Endometrium (tissue), 2 donors: ENCODE data around the gene RCAN2.
"Not testable (repeated sequence)": the region's sequence is repeated elsewhere in the genome, so short reads cannot be mapped to it uniquely, and the experiment has no call there.

ENCODE experiments used
- FAIRE-seq: peaks from 2 replicates; lab custom pipeline; 2012; peaks lifted over from hg19 to GRCh38; lab: Jason Lieb, UNC
- donor health status: control.
- donor health status: control.

RCAN2 gene

DNA sequence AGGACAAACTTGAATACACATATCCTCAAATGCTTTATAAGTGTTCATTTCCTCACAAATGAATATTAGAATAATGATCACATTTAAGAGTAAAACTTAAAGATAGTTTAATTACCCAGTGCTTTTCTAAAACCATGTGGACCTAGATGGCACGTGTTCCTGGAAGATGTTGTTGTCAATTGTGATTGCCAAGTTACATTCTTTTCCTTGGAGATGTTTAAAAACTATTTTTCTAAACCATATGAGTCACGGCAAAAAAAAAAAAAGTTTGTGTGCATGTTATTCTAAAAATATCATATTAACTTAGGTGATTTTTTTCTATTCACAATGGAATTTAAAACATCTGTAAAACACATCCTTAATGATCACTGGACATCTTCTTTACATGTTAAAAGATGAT is 51.1 kb downstream of the RCAN2 start:
- FAIRE-seq = peak; percentile 97

GRCh38 chr6:46438245-46438644 is 53.0 kb downstream of the RCAN2 start:
- no peak for FAIRE-seq

GRCh38 chr6:46437671-46438221 is 53.5 kb downstream of the RCAN2 start:
- no peak for FAIRE-seq

DNA sequence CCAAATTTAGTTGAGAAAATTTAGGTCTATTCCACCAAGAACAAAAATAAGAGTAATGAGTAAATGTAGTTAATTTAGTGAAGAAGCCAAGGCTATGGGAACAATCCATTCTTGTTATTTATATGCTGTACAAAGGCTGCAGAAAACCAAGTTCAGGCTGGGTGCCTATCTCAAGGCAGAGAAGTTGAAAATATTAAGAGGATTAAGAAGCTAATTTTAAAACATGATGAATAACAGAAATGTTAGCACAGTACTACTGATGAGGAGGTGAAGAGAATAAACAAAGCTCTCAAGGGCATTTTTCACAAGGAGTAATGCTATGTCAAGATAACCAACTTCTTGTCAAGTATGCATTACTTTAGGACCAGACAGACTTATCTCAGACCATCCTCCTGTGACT is 68.6 kb downstream of the RCAN2 start:
- no peak for FAIRE-seq

DNA sequence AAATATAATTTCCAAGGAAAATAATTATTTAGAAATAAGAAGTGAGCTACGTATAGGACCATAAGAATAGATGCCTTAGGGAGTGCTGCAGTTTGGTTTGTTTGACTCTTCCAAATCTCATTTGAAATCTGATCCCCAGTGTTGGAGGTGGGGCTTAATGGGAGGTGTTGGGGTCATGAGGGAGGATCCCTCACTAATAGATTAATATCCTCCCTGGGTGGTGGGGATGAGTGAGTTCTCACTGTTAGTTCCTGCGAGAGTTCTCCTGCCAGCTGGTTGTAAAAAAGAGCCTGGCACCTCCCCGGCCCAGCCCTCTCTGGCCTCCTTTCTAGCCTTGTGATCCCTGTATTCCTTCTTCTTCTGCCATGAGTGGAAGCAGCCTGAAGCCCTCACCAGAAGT is 69.3 kb downstream of the RCAN2 start:
- FAIRE-seq = no peak

GRCh38 chr6:46420921-46421638 is 70.2 kb downstream of the RCAN2 start:
- no peak for FAIRE-seq

DNA sequence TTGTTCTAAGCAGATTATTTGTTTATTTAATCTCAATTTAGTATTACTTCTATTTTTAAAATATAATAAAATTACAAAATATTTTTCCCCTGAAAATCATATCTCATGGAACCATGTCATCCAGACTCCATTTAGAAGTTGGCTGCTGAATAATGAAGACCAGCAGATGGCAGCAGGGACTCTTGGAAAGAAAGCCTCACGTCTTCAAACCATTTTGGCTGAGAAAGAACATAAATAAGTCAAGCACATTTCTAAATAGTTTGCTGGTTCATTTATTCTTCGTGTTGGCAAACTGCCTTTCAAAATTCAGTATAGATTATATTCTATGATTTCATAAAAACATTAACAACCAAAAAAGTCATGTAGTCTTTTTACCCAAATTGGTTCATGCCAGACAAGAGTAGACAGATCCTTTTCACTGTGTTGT is 71.7 kb downstream of the RCAN2 start:
- FAIRE-seq = peak; percentile 96

- no peak for FAIRE-seq
These were observed 76.9 kb downstream of the RCAN2 start for GRCh38 chr6:46414398-46414797.

DNA sequence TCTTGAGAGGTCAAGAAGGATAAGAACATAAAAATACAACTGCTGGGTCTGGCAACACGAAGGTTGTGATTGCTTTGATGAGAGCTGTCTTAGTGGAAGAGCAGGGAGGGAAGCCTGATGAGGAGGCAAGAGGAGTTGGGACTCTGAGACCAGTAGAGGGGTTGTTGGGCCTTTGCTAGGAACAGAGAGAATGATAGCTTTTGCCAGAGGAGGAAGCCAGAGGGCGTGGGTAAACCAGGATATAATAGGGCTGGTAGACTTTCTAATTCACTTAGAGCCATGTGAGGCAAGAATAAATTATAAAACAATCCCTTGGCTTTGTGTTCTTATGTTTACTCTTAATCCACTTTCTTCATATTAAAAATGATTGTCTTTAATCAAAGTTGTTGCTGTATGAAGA is 78.6 kb downstream of the RCAN2 start:
- FAIRE-seq = no peak

DNA sequence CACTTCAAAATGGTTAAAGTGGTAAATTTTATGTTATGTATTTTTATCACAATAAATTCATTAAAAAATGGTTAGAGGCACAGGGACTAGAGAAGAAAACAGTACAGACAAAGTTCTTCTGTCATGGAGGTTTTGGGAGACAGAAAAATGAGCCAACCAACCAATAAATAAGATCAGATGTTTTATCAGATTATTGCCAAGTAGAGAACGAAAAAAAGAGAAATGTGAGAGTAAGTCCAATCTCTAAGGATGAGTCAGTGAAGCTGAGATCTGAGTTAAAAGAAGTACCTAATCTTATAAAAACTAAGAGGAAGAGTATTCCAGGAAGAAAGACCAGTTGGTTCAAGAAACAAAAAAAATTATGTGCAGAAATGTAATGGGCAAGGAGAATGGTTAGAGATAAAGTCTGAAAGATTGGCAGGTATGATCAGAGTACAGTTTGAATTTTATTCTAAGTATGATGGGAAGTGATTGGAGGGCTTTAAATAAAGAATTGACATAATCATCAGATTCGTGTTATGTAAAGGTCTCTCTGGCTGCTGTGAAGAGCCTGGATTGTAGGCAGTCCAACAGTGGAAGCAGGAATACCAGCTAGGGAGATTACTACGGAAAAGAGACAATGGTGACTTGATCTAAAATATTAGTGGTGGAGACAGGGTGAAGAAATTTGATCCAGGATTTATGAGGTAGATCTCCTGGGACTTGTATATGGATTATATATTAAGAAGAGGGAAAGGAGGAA is 79.6 kb downstream of the RCAN2 start:
- no peak for FAIRE-seq

- FAIRE-seq = peak; percentile 97
These were observed 80.8 kb downstream of the RCAN2 start for GRCh38 chr6:46410334-46410953.

DNA sequence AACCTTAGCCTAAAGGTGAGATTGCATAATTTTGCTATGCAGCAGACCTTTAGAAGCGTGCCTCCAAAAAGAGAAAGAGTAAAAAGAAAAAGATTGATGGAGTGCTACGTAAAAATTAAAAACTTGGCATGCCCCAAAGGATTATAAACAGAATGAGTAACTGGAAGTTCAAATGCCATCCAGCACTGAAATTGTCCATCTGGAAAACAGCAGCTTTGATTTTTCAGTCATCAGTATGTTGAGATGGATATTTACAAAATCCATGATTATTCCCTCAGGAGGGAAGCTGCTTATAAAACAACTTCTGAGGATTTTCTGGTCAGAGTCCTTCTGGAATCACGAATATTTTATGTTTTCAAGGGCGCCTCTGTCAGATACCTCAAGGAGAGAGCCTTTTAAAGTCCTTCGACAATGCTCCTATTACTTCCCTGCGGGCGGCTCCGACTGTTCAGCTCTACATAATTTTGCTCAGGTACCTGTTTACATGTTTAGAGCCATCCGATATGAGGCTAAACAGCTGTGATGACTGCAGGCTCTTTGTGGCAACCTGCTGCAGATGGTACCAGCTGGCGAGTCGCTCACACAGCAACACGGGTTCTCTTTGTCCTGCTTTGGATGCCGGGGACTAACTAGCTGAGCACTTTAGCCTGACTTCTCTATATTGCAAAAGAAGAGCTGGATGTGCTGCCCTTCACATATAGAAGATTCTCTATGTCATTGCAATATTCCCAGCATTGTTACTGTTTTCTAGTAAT is 83.3 kb downstream of the RCAN2 start:
- peak; percentile 54 for FAIRE-seq

DNA sequence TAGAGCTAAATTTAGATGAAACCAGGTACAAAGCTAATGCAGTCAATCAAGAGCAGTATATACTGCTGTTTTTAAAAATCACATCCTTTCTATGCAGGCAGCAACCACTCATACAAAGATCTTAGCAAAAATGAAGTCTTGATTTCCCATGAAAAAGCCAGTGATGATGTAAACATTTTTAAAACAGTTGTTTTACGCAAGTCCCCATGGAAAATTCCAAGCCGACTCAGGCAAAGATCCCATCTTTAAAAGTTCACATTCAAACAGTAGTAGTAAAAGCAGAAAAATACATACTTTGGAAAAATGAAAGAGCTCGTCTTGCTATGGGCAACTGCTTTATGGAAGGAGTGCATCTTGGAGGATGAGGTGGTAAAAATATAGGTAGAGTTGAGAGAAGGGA is 84.0 kb downstream of the RCAN2 start:
- no peak for FAIRE-seq

DNA sequence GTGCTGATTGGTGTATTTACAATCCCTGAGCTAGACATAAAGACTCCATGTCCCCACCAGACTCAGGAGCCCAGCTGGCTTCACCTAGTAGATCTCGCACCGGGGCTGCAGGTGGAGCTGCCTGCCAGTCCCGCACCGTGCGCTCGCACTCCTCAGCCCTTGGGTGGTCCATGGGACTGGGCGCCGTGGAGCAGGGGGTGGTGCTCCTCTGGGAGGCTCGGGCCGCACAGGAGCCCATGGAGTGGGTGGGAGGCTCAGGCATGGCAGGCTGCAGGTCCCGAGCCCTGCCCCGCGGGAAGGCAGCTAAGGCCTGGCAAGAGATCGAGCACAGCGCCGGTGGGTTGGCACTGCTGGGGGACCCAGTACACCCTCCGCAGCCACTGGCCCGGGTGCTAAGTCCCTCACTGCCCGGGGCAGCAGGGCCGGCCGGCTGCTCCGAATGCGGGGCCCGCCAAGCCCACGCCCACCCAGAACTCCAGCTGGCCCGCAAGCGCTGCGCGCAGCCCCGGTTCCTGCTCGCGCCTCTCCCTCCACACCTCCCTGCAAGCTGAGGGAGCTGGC is 85.5 kb downstream of the RCAN2 start:
- FAIRE-seq = not testable (repeated sequence)

DNA sequence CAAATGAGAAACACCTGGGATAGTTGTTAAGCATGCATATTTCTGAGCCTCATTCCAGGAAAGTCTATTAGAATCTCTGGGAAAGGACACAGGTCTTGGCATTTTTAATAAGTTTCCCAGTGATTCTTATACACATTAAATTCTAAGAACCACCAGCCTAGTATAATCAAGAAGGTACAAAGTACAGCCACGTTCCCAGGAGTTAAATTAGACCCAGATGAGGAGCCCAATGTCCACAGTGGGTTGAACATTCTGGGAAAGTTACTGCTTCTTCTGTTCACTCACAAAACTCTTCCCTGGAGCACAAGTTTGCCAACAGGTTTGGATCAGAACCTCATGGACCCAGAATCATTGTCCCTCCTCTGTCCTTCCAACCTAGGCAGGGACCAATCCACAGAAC is 90.4 kb downstream of the RCAN2 start:
- no peak for FAIRE-seq

- FAIRE-seq = no peak
These were observed 95.7 kb downstream of the RCAN2 start for GRCh38 chr6:46395530-46395929.

DNA sequence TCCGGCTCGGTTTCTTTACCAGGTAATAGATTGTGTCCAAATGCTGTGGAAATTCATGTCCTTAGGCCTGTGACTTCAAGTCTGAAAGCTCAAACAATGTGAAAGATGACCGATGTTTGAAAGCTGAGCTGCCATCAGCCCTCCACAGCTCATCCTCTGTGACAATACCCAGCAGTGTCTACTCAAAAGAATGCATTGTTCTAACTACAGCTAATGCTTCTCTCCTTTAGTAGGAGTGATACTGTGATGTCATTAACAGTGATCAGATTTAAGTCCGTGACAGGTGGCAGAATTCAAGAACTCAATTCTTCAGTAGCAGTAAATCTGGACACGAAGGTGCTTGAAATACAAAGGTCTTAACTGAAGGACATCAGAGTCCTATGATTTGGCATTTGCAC is 97.3 kb downstream of the RCAN2 start:
- FAIRE-seq = no peak

DNA sequence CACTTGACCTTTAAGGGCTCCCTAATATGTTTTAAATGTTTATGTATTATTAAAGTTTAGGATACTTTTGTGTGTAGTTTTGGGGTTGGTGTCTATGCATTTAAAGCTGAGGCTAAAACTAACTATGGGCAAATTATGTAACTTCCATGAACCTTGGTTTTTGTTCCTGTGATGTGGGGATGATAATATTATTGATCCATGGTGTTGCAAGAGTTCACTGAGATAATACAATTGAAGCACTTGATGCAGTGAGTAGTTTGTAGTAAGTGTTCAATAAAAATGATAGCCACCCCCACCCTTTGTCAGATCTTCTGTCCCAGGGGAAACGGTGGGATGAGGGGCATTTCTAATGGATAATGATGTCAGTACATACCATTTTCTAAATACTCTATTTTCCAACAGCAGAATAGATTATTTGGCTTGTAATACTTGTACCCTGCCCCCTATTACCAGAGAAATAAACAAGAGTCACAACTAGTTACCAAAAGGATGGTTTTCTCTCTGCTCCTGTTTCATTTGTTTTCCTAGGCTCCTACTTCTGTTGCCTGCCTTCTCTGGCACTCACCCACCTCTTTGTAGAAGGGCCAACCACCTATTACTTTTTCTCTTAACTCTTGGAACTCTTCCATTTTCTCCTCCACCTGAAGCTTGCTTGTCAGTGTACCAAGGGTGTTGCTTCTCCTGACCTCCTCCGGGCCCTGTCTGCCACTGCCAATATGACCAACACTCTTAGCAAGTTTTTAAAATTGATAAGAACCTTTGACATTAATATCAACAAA is 97.9 kb downstream of the RCAN2 start:
- FAIRE-seq = no peak

GRCh38 chr6:46392294-46392693 is 99.0 kb downstream of the RCAN2 start:
- no peak for FAIRE-seq

GRCh38 chr6:46390153-46390876 is 100.9 kb downstream of the RCAN2 start:
- no peak for FAIRE-seq
